Measurements from ENCODE around the gene HOXD3. TPM values are rescaled to one million over a fixed set of nuclear protein-coding genes. Genes with fewer than 3 reads are reported as not detected.

The HOXD3 gene
- polyA plus RNA-seq, 1 of the 3 experiments (the other 2 are of a cell fraction), result 0.81 TPM

DNA sequence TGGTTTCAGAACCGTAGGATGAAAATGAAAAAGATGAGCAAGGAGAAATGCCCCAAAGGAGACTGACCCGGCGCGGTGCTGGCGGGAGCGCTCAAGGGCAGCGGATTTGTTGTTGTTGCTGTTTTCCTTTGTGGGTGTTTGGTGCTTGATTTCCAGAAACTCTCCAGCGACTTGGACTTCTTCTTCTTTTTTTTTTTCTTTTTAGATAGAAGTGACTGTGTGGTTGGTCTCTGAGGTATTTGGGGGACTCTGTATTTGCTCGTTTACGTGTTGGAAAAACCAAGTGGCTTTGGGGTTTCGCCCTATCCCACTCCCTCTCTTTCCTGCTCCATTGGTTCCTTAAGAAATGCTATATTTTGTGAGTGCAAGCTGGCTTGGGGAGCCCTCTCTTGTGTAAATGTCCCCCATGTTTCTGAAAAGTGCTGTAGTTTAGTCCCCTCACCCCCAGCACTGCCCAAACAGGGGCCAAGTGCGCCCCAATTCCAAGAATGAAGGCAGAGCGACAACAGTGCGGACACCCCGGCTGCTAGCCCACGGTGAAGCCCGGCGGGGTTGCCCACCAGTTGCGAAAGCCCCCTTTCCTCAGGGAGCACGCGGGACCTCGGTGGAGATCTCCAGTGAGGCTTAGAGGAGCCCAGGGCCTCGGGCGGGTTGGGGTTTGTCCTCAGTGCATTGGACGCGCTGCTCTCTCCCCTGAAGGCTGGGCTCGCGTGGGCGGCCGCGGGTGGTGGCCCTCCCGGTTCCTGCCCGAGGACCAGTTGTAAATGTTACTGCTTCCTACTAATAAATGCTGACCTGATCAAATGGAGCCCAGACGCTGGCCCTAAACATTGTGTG, 32.8 kb upstream of the HOXD3 start:
- no peak overlapping the region for H3K9ac ChIP-seq
- H3K79me2 ChIP-seq (ENCODE audit: insufficient read depth), result no peaks in the 10 kb centered on the region
- peaks cover 4 to 21% of the 10 kb centered on the region in 2 experiments; a peak in 3 of 4 replicates for H3K4me1 ChIP-seq (ENCODE audit: control insufficient read depth in 1 of 2, insufficient read depth in 2 of 2, low read depth in 1 of 2, low read length in 1 of 2)
- no peak overlapping the region; a peak in 1 of 4 replicates for H3K27ac ChIP-seq (ENCODE audit: low read depth in 2 of 2, low read length in 1 of 2)
- no peaks in the 10 kb centered on the region; the same call in 1 of the 2 replicates for H3K27me3 ChIP-seq (ENCODE audit: insufficient read depth)
- H3F3A ChIP-seq (replicated peaks; ENCODE audit: insufficient read depth), result peaks cover 3% of the 10 kb centered on the region
- peak overlapping the region in 1 of 2 experiments; percentile 78; a peak in 2 of 4 replicates for H3K4me3 ChIP-seq (ENCODE audit: low read depth in 2 of 2, low read length in 1 of 2)
- H3K9me2 ChIP-seq, result no peaks in the 10 kb centered on the region
- H2AFZ ChIP-seq (ENCODE audit: low read depth), result no peak overlapping the region
- H3K36me3 ChIP-seq (replicated peaks in 1 of 2; ENCODE audit: control insufficient read depth in 1 of 2, insufficient read depth in 2 of 2, low read length in 1 of 2), result no peaks in the 10 kb centered on the region
- H3K4me2 ChIP-seq, result peak overlapping the region; percentile 84
- ChIA-PET POLR2A (interaction anchor here (0.9 to 4.1 kb wide), 3 partner anchors 7 to 514 kb away, joined by 3 to 27 read pairs (median 19); no protein-coding TSS in a partner anchor), CTCF (interaction anchor here (0.6 to 26.1 kb wide), 9 partner anchors 10 to 1025 kb away, joined by 3 to 1047 read pairs (median 30); partner anchors contain the start of gene HOXD10)
- H3K9me3 ChIP-seq, result no peaks in the 10 kb centered on the region
- H4K20me1 ChIP-seq (ENCODE audit: insufficient read depth), result no peaks in the 10 kb centered on the region
- 86% methylated on average over 20 of the region's 34 CpGs for WGBS (ENCODE audit: low lambda C conversion rate)
- DNase-seq, result no peak
- TF ChIP-seq SMC3 (IDR thresholded peaks at IDR 0.05; ENCODE audit: low read depth, low read length) (no peak), MXI1 (IDR thresholded peaks at IDR 0.05; ENCODE audit: low read depth, low read length) (no peak), FOXM1 (IDR thresholded peaks at IDR 0.05; ENCODE audit: low read depth) (no peak), RXRA (IDR thresholded peaks at IDR 0.05; ENCODE audit: borderline replicate concordance, low read depth) (no peak), CHD2 (IDR thresholded peaks at IDR 0.05; ENCODE audit: low read length, partially characterized antibody) (no peak), RCOR1 (IDR thresholded peaks at IDR 0.05; ENCODE audit: low read length) (no peak), NFIC (IDR thresholded peaks at IDR 0.05; ENCODE audit: borderline replicate concordance) (no peak), TCF12 (IDR thresholded peaks at IDR 0.05) (no peak), FOXJ3 (CRISPR knock-in tag; IDR thresholded peaks at IDR 0.05) (no peak), ELF1 (IDR thresholded peaks at IDR 0.05) (no peak), SIN3A (IDR thresholded peaks at IDR 0.05; ENCODE audit: borderline replicate concordance, low read depth, low read length) (no peak), MEF2A (IDR thresholded peaks at IDR 0.05; ENCODE audit: borderline replicate concordance, low read depth) (no peak), GATA2 (CRISPR knock-in tag; IDR thresholded peaks at IDR 0.05) (no peak), YY1 (IDR thresholded peaks at IDR 0.05; ENCODE audit: low read depth) (no peak), RFX5 (IDR thresholded peaks at IDR 0.05; ENCODE audit: low read length) (no peak), FOSL2 (IDR thresholded peaks at IDR 0.05; ENCODE audit: borderline replicate concordance, low read depth) (no peak), GABPA (IDR thresholded peaks at IDR 0.05; ENCODE audit: low read depth) (no peak), TEAD4 (IDR thresholded peaks at IDR 0.05; ENCODE audit: borderline replicate concordance, insufficient read depth) (no peak), EZH2phosphoT487 (IDR thresholded peaks at IDR 0.05; ENCODE audit: borderline replicate concordance, low read depth) (no peak)
- TF ChIP-seq, protein P1, sequence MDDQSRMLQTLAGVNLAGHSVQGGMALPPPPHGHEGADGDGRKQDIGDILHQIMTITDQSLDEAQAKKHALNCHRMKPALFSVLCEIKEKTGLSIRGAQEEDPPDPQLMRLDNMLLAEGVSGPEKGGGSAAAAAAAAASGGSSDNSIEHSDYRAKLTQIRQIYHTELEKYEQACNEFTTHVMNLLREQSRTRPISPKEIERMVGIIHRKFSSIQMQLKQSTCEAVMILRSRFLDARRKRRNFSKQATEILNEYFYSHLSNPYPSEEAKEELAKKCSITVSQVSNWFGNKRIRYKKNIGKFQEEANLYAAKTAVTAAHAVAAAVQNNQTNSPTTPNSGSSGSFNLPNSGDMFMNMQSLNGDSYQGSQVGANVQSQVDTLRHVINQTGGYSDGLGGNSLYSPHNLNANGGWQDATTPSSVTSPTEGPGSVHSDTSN (IDR thresholded peaks at IDR 0.05), result no peak
